T47D (cell line): Measurements from ENCODE around the gene ALDOC.
"Not testable (repeated sequence)": the region's sequence is repeated elsewhere in the genome, so short reads cannot be mapped to it uniquely, and the experiment has no call there.

ENCODE experiments used
- DNase-seq, 2 experiments: peaks; one replicate each; pipeline versions ENCODE4 v3.0.0 to v3.0.0-alpha.2; 2011 to 2012; ENCODE audit warnings: low read depth in 1 of 2, low spot score in 1 of 2
- JUND ChIP-seq: IDR thresholded peaks from 2 replicates; pipeline ENCODE4 v1.6.1; 2012; ENCODE audit warnings: low read depth
- in situ Hi-C: cut with HindIII; loops from 2 replicates; pipeline ENCODE4 v1.10.0; 2016; ENCODE audit warnings: low sequenced_read_pairs, low pct_unique_long_range_greater_than_20kb

The ALDOC gene

GRCh38 chr17:28599311-28600184 is 22.9 kb upstream of the ALDOC start:
- TF ChIP-seq JUND = no peak
- in situ Hi-C loops = no loop called here
- peak; percentile 18 to 79 for DNase-seq

DNA sequence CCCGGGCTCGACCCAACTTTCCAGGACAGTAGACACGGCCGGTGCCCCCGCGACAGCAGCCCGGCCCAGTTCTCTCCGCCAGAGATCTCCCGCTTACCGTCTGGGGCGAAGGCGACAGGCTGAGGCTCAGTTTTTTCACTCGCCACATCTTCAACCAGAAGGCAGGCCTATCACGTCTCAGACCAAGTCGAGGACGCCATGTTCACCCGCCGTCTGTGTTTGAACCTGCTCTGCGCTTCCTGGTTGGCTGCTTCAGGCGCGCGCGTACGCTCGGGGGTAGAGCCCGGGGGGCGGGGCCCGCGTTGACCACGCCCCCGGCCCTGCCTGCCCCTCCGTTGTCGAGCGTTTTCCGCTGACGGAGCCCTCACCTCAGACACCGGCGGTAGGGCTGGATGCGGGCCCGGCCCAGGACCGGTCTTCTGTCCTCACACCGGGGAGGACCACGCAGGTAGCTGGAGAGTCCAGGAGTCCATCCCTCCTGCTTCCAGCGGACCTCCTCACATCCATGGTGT is 22.2 kb upstream of the ALDOC start, which contains the start of gene SPAG5:
SPAG5 (minus strand) TSS at position 227 of the 512 bp plus-strand sequence; CDS start at position 148, 79 bp downstream.
- no peak for TF ChIP-seq JUND
- in situ Hi-C loops = no loop called here
- DNase-seq = peak; percentile 95 to 96

GRCh38 chr17:28598389-28598788 is 21.7 kb upstream of the ALDOC start:
- TF ChIP-seq JUND = no peak
- no peak for DNase-seq
- in situ Hi-C loops = no loop called here

DNA sequence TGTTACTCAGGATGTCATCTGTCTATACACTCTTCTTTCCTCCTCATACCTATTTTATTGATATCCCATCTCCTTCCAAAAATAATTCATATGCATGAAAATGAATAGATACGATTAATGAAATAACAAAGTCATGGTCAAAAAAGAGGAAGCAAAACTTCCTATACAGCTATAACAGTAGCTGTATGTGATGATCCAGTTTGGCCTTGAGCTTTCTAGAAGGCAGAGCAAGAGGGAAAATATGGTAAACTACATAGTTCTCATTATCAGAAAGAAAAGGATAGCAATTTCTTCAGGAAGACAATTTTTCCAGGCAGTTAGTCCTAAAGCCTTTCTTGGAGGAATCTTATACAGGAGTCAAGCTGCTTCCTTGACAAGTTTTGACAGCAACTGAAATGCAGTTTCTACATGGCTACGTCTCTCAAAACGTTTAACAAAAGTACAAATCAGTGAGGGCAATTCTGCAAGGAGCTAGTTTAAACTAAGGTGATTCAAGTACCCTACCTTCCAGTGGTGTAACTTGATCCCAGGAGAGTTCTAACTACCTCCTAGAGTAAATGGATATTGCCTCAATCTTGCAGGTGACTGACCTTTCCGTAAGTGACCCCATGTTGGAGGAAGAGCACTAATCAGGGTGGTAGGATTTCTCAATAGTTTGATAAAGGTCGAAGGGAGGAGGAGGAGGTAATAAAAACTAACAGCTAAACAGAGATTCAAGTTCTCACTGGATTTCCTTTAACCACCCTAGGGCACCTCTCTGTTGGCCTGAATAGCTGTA is 21.1 kb upstream of the ALDOC start:
- no peak for TF ChIP-seq JUND
- DNase-seq = no peak
- in situ Hi-C loops = no loop called here

GRCh38 chr17:28592260-28592659 is 15.6 kb upstream of the ALDOC start:
- no peak for TF ChIP-seq JUND
- no peak for DNase-seq
- in situ Hi-C loops = no loop called here

DNA sequence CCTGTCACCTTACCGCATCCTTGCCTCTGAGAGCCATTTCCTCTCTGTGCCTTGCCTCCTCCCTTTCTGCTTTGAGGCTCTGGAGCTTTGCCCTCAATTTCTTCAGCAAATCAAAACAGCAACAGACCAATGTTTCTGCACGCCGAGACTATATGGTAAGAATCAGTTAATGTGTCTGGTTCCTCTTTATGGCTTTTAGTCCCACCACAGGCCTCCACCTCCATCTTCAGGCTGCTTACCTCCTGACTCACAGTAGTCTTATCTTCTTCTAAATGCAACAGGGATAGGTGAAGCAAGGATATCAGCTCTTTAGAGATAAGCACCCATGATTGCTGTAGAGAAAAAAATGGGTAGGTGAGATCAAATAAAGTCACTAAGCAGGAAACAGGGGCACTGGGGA is 9.2 kb upstream of the ALDOC start:
- no peak for TF ChIP-seq JUND
- no peak for DNase-seq
- in situ Hi-C loops = no loop called here

DNA sequence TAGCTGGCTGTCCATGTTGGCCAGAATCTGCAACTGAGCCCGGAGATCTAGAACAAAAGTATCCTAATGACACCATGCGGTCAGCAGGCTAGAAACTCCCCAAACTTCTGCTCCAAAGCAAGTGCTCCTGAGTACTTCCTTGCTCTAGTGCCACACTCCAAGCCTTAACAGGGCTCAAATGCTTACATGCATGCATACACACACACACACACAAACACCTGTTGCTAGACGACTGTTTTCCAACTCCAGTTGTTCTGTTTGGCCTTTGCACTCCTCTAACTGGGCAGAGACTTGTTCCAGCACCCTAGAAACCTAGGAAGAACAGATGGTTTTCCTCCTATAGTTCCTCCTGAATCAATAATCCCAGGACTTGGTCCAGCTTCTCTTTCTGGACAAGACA is 7.7 kb upstream of the ALDOC start:
- no peak for DNase-seq
- in situ Hi-C loops = no loop called here
- no peak for TF ChIP-seq JUND

DNA sequence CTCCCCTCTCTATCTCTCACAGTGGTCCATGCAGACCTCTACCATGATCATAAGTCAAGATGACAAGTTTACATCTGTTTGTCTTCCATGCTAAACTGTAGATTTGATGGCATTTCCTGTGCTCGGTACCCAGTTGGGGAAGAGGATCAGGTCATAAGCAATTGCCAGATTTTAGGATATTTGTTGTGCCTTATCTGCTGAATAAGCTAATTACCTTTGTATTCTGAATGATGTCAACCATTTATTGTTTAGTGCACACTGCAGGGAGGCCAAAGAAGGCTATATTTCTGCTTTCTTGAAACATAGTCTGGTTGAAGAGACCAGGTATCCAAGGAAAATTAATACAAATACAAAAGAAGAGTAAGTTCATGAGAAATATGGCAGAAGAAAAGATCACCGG is 5.8 kb upstream of the ALDOC start:
- DNase-seq = no peak
- TF ChIP-seq JUND = no peak
- in situ Hi-C loops = no loop called here

DNA sequence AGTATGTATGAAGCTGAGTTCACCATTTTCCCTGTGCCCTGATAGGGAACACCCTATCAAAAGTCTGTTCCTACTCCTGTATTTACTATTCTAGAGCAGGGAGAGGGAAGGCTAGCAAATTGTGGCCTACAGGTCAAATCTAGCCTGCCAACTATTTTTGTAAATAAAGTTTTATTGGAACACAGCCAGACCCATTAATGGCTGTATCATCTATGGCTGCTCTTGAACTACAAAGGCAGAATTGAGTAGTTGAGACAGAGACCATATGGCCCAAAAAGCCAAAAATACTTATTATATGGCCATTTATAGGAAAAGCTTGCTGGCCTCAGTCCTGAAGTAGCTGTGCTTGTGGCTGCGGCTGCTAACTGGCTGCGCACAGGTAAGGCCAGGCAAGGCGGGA is 4.3 kb upstream of the ALDOC start:
- TF ChIP-seq JUND = no peak
- no peak for DNase-seq
- in situ Hi-C loops = no loop called here

- TF ChIP-seq JUND = no peak
- no peak for DNase-seq
- in situ Hi-C loops = no loop called here
Measured at GRCh38 chr17:28579526-28579925, 2.8 kb upstream of the ALDOC start.

- DNase-seq = no peak
- in situ Hi-C loops = no loop called here
- TF ChIP-seq JUND = no peak
Measured at GRCh38 chr17:28578246-28579195, 1.8 kb upstream of the ALDOC start.

DNA sequence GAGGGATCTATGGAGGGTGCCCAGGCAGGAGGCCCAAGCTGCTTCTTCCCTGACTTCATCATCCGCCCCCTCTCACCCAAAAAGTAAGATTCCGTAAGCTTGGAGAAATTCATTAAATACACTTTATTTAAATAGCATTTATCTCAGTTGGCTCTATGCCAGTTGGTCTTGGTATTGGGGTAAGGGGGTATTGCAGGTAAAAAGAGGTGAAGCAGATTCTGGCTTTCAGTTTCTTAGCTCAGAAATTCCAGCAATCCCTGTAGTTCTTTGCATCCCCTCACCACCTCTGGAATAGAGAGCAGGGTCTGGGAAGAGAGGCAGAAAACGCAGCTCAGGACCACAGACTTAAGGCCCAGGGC is 750 bp upstream of the ALDOC start:
- DNase-seq = no peak
- in situ Hi-C loops = no loop called here
- TF ChIP-seq JUND = no peak

- DNase-seq, in situ Hi-C loops: not testable (repeated sequence)
Measured at GRCh38 chr17:28576016-28576415, 679 bp downstream of the ALDOC start.
